Epithelial cell of proximal tubule (primary cell): Measurements from ENCODE around the gene SRGN. TPM values are rescaled to one million over a fixed set of nuclear protein-coding genes. Genes with fewer than 3 reads are reported as not detected.

Experiments
- DNase-seq: peaks from one replicate; pipeline ENCODE4 v3.0.0-alpha.2; 2011; ENCODE audit warnings: low read depth
- H3K4me3 ChIP-seq: 2 replicates; pipeline ENCODE4 v1.5.1; 2011; ENCODE audit warnings: low read depth, mild to moderate bottlenecking, low read length
- CTCF ChIP-seq: conservative IDR thresholded peaks from 2 replicates; pipeline ENCODE4 v1.5.1; 2012; ENCODE audit warnings: low read depth, mild to moderate bottlenecking, low read length
- total RNA-seq: library from RNA; depleted of rRNA; stranded (reverse); fragments of >200 nt; gene quantifications from 2 replicates; pipeline ENCODE4 v1.2.3, GENCODE V29; 2015

SRGN gene
- total RNA-seq, 1 donor from 2014 or later, result 8.5 TPM

- no peak for DNase-seq
- no peak for TF ChIP-seq CTCF
- H3K4me3 ChIP-seq, result no peak overlapping the region
These were observed 40.6 kb upstream of the SRGN start for GRCh38 chr10:69047111-69047832.

GRCh38 chr10:69048103-69048502 lies 39.8 kb upstream of the SRGN start:
- DNase-seq, result no peak
- no peak overlapping the region for H3K4me3 ChIP-seq

GRCh38 chr10:69049566-69049961 lies 38.3 kb upstream of the SRGN start:
- H3K4me3 ChIP-seq, result no peak overlapping the region
- no peak for DNase-seq
- TF ChIP-seq CTCF, result no peak

More at GRCh38 chr10:69048103-69048502, 39.8 kb upstream of the SRGN start:
- no peak for TF ChIP-seq CTCF

- TF ChIP-seq CTCF, result no peak
- no peak for DNase-seq
- H3K4me3 ChIP-seq, result no peak overlapping the region
These were observed 36.6 kb upstream of the SRGN start for GRCh38 chr10:69051303-69051702.

GRCh38 chr10:69051710-69052487 lies 36.0 kb upstream of the SRGN start:
- TF ChIP-seq CTCF, result no peak
- no peak overlapping the region for H3K4me3 ChIP-seq
- DNase-seq, result no peak

- TF ChIP-seq CTCF, result no peak
- no peak for DNase-seq
- H3K4me3 ChIP-seq, result no peak overlapping the region
These were observed 35.2 kb upstream of the SRGN start for GRCh38 chr10:69052736-69053135.

- no peak for TF ChIP-seq CTCF
- no peak overlapping the region for H3K4me3 ChIP-seq
- DNase-seq, result no peak
These were observed 32.7 kb upstream of the SRGN start for GRCh38 chr10:69055241-69055640.
